ENCODE results near the gene TFAP2A. TPM values are rescaled to one million over a fixed set of nuclear protein-coding genes. Genes with fewer than 3 reads are reported as not detected.
A peak's percentile ranks its signal among the peaks of the same experiment; 100 is the strongest.

The TFAP2A gene
- total and polyA plus RNA-seq, 10 of the 15 experiments (the other 5 are each of a cell fraction or from before 2014, with no cell fraction given): 0.05 to 0.46 (median 0.17) TPM; not detected in 4

- ChIA-PET POLR2A (interaction anchor here (0.6 to 0.8 kb wide), 2 partner anchors 23 to 30 kb away, joined by 3 to 4 read pairs; no protein-coding TSS in a partner anchor), SMC1A (ENCODE audit: uncharacterized antibody, unreplicated experiment) (interaction anchor here (0.8 to 2.0 kb wide), 4 partner anchors 20 to 1194 kb away, joined by 3 to 6 read pairs (median 4); no protein-coding TSS in a partner anchor), CTCF (interaction anchor here (0.6 to 4.8 kb wide), 9 partner anchors 8 to 1632 kb away, joined by 3 to 41 read pairs (median 4); no protein-coding TSS in a partner anchor), RAD21 (ENCODE audit: unreplicated experiment) (interaction anchor here (1.5 kb wide), 1 partner anchor 171 kb away, joined by 3 read pairs; no protein-coding TSS in a partner anchor)
- peak overlapping the region; percentile 67 for H2AFZ ChIP-seq (ENCODE audit: control insufficient read depth, low read depth, low read length)
- H3K4me2 ChIP-seq (ENCODE audit: control insufficient read depth, insufficient read depth): peak overlapping the region; percentile 88
- peak overlapping the region; percentile 68; the same call in 1 of the 2 replicates for H3K9ac ChIP-seq (ENCODE audit: control insufficient read depth, insufficient read depth, low read length)
- H3K79me2 ChIP-seq (ENCODE audit: control insufficient read depth, insufficient read depth, low read length): no peaks in the 10 kb centered on the region
- in situ Hi-C loops (cut with MboI) (loop anchor here (25.0 kb wide), 1 partner anchor 1890 kb away; no protein-coding TSS in a partner anchor), intact Hi-C loops (cut with micrococcal nuclease; ENCODE audit: unreplicated experiment) (loop anchor here (5.0 to 10.0 kb wide), 2 partner anchors 282 to 885 kb away; no protein-coding TSS in a partner anchor)
- FAIRE-seq: no peak
- BruUV-seq (replicated peaks): no TSS peak
- H3K27me3 ChIP-seq (replicated peaks in 1 of 2; ENCODE audit: control insufficient read depth in 2 of 2, insufficient read depth in 2 of 2, low read length in 1 of 2): peaks cover 15 to 26% of the 10 kb centered on the region in 2 experiments
- no peaks in the 10 kb centered on the region; the same call in 1 of the 3 replicates for H3K9me3 ChIP-seq (replicated peaks; ENCODE audit: control insufficient read depth, insufficient read depth, low read length)
- no peaks in the 10 kb centered on the region for H3K36me3 ChIP-seq (ENCODE audit: control insufficient read depth in 2 of 2, insufficient read depth in 2 of 2, low read length in 1 of 2)
- 10% methylated on average over 6 of the region's 6 CpGs for WGBS (ENCODE audit: insufficient coverage, insufficient replicate concordance, low lambda C conversion rate, missing lambda C conversion rate)
- peak overlapping the region; percentile 64 for H3K4me3 ChIP-seq
- peaks cover 3% of the 10 kb centered on the region for H3K4me1 ChIP-seq (ENCODE audit: control insufficient read depth, insufficient read depth, low read length)
- H3K27ac ChIP-seq (ENCODE audit: control insufficient read depth, insufficient read depth): no peak overlapping the region
- no peaks in the 10 kb centered on the region for H4K20me1 ChIP-seq (ENCODE audit: control insufficient read depth, insufficient read depth)
- TF ChIP-seq FOS (IDR thresholded peaks at IDR 0.05; ENCODE audit: borderline replicate concordance, extremely low read depth, insufficient read length) (no peak), GABPA (IDR thresholded peaks at IDR 0.05; ENCODE audit: low read depth) (no peak), MTA2 (IDR thresholded peaks at IDR 0.05; ENCODE audit: low read depth) (no peak), IKZF2 (IDR thresholded peaks at IDR 0.05) (0 out of 4 replicates have a peak, but pooled peaks of 1 of the 2 experiments have one; percentile 1)
- TF ChIP-seq, protein P1, sequence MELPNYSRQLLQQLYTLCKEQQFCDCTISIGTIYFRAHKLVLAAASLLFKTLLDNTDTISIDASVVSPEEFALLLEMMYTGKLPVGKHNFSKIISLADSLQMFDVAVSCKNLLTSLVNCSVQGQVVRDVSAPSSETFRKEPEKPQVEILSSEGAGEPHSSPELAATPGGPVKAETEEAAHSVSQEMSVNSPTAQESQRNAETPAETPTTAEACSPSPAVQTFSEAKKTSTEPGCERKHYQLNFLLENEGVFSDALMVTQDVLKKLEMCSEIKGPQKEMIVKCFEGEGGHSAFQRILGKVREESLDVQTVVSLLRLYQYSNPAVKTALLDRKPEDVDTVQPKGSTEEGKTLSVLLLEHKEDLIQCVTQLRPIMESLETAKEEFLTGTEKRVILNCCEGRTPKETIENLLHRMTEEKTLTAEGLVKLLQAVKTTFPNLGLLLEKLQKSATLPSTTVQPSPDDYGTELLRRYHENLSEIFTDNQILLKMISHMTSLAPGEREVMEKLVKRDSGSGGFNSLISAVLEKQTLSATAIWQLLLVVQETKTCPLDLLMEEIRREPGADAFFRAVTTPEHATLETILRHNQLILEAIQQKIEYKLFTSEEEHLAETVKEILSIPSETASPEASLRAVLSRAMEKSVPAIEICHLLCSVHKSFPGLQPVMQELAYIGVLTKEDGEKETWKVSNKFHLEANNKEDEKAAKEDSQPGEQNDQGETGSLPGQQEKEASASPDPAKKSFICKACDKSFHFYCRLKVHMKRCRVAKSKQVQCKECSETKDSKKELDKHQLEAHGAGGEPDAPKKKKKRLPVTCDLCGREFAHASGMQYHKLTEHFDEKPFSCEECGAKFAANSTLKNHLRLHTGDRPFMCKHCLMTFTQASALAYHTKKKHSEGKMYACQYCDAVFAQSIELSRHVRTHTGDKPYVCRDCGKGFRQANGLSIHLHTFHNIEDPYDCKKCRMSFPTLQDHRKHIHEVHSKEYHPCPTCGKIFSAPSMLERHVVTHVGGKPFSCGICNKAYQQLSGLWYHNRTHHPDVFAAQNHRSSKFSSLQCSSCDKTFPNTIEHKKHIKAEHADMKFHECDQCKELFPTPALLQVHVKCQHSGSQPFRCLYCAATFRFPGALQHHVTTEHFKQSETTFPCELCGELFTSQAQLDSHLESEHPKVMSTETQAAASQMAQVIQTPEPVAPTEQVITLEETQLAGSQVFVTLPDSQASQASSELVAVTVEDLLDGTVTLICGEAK (IDR thresholded peaks at IDR 0.05; ENCODE audit: borderline replicate concordance): 0 out of 2 replicates have a peak, but pooled peaks have one; percentile 20
- DNase-seq (ENCODE audit: low read depth, low spot score): no peak
- no peak for ATAC-seq
These were observed 12.0 kb upstream of the TFAP2A start for GRCh38 chr6:10426781-10427279.
